HL-60/S4 treated with retinoic acid at 250 ng/mL for 4 days and 3 days (cell line): ENCODE results near the gene POM121C.
"Not testable (repeated sequence)": the region's sequence is repeated elsewhere in the genome, so short reads cannot be mapped to it uniquely, and the experiment has no call there.

Source experiments
- in situ Hi-C: fragments of 300-500 bp; cut with MboI; formaldehyde crosslinking; loops from 2 replicates; pipeline ENCODE4 v1.7.0; 2022; ENCODE audit warnings: low sequenced_read_pairs

The POM121C gene

DNA sequence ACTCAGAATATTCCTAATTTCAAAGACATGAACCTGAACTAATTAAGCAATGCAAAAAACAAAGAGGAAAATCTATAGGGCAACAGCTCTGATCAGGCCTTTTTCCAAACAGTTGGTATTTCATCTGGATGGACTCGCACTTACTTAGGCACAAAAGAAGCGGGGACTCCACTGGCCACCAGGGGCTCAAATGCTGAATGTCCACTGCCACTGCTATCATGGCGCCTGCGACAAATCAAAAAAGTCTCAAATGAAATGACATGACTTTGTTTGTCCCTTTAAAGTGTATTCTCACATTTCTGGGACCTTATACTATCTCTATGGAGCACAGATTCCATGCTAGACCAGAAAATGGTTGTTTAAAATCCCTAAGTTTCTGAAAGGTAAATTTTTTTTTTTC is 47.1 kb downstream of the POM121C start:
- in situ Hi-C loops: not testable (repeated sequence)

DNA sequence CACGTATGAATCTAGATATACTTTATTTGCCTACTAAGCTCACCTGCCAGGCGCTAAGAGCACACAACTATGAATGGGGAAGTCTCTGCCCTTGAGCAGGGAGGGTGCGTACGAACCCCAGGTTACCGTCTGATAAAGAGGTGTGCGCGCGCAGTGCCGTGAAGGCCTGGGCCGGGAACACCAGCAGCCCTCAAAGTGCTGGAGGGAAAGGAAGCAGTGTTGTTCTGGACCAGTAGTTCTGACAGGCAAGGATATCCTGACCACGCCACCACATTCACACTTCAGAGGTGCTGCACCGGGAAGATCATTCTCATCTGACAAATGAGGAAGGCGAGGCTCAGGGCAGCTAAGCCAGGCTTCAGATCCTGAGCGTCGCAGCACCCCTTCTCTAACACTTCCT is 62.6 kb downstream of the POM121C start:
- in situ Hi-C loops: not testable (repeated sequence)

DNA sequence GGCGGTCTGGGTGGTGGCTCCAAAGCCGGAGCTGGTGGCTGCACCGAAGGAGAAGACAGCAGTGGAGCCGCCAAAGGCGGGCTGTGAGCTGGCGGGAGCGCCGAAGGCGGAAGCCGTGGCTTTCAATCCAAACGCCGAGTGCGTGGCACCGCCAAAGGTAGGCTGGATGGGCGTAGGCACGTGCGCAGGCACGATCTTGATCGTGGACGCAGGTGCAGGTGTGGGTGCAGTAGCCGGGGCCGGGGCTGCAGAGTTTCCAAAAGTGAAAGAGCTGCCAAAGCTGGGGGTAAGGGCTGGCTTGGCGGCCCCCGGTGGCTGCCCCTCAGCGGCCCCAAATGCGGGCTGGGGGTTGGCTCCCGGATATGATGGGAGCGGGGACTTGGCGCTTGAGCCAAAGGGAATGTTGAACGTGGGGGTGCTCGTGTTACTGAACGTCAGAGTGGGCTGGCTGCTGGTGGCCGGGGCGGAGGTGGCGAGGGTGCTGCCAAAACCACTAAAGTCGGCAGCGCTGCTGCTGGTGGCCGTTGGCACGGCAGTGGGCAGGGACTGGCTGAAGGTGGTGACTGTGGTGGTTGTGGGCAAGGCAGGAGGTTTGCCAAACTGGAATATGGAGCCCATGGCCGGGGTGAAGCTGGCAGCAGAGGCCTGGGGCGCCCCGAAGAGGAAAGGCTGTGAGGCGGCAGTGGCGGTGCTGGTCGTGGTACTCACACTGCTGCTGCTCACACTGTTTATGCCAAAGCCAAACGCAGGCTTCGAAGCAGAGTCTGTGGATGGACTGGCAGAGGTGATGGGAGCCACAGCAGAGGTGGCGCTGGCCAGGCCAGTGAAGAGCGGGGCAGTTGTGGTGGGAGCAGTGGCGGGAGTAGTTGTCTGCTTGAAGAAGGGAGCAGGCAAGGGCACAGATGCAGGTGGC is 64.0 kb downstream of the POM121C start:
- in situ Hi-C loops: not testable (repeated sequence)

DNA sequence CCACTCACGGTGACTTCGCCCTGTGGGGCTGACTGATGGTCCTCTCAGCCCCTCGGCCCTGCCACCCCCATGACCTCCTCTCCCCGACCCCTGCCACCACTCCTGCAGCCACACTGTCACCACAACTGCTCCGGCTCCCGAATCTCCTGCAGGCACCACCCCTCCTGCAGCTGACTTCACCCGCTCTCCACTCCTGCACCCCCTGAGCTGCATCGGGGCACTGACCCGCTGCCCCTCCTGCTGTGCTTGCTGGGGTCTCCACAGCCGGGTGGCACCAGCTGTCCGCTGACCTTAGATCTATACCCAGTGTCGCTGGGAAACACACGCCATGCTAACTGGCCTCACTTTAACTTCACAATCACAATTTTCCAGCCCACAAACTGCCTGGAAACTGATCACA is 65.9 kb downstream of the POM121C start:
- in situ Hi-C loops: not testable (repeated sequence)

DNA sequence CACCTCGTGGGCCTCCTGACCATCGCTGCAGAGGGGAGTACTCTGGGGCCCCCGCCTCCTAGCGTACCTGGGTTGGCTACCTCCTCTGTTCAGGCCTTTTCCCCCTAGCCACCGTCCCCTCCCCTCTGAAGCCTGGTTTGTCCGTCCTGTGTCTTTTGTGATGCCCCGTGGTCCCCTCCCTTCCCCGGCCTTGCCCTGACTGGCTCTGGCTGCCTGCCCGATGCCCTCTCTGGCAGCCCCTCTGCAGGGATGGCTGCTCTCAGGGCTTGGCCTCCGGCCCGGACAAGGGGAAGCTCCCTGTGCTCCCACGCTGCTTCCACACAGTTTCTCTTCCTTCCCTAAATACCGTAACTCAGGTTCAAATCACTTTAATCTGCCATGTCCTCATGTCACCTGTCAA is 66.4 kb downstream of the POM121C start:
- in situ Hi-C loops: not testable (repeated sequence)

DNA sequence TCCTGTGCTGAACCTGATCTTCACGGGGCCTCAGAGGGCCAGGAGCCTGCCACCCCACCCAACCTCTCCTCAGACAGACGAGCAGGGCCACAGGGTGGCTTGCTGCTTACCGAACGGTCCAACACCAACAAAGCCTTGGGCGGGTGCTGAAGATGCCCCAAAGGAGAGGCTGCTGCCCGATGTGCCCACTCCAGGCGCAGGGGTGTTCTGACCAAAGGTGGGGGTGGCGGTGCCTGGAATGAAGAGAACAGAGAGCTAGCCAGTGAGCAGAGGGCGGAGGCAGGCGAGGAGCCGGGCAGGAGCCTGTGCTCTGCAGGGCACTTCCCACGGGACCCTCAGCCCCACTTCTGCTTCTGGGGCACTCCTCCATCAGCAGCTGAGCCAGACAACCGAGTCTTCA is 66.9 kb downstream of the POM121C start:
- in situ Hi-C loops: not testable (repeated sequence)

DNA sequence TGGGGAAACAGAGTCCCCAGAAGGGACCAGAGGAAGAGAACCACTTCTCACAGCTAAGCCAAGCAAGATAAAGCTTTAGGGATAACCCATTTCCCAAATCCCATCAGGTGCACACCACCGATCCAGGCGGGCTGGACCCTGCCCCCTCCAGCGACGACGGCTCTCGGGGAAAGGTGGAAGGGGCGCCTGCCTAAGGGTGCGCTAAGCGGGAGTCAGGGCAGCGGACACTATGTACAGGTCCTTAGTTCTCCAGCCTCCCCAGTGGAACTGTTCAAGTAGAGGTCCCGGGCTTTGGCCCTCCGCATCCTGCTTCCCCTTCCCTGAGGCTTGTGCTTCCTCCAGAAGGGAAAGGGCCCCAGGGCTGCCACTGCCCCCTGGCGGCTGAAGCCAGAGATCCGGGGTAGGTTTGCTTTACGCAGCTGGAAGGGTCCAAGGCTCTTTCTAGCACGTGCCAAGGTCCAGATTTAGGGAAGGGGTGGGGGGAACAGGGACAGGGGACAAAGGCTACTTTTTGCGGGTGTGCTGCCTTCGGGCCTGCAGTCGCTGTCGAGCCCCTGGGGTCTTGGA is 67.7 kb downstream of the POM121C start:
- in situ Hi-C loops: not testable (repeated sequence)

DNA sequence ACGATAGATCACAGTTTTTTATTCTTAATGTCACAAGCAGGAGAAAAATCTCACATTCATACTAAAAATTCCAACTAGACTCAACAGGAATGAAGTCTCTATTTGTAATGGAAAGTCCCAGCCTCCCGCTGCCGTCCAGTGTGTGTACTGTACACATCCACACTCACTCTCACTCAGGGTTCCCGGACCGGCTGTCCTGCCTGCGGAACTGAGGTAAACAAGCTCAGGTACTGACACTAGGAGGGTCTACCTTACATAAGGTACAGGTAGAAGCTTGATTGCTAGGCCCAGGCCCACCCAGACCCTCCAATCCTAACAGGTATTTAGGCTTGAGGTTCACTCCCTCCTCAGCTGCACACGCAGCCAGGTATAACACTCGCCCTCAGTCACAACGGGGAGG is 69.3 kb downstream of the POM121C start:
- in situ Hi-C loops: not testable (repeated sequence)

DNA sequence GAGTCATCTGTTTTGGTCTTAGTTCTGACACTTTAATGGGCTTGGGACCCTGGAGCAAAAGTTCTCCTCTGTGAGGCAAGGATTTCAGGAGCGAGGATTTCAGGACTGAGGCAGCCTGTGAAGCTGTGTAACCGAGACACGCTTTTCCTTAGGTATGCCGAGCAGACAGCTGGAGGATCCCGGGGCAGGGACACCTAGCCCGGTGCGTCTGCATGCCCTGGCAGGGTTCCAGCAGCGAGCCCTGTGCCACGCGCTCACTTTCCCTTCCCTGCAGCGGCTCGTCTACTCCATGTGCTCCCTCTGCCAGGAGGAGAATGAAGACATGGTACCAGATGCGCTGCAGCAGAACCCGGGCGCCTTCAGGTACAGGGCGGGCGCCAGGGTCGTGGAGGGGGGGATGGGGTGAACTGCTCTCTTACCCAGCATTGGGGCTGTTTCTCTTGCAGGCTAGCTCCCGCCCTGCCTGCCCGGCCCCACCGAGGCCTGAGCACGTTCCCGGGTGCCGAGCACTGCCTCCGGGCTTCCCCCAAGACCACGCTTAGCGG is 70.2 kb downstream of the POM121C start:
- in situ Hi-C loops: not testable (repeated sequence)

DNA sequence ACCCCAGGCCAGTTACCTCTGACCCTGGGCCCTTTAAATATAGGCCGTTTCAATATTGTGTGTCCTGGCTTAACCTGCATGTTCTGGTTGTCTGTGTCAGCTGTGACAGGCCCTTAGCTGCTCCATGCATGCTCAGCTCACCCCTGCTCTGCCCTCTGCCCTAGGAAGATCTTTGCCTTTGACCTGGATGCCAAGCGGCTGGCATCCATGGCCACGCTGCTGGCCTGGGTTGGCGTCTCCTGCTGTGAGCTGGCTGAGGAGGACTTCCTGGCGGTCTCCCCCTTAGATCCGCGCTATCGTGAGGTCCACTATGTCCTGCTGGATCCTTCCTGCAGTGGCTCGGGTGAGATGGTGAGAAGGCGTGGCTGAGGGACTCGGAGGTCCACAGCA is 70.7 kb downstream of the POM121C start:
- in situ Hi-C loops: not testable (repeated sequence)

DNA sequence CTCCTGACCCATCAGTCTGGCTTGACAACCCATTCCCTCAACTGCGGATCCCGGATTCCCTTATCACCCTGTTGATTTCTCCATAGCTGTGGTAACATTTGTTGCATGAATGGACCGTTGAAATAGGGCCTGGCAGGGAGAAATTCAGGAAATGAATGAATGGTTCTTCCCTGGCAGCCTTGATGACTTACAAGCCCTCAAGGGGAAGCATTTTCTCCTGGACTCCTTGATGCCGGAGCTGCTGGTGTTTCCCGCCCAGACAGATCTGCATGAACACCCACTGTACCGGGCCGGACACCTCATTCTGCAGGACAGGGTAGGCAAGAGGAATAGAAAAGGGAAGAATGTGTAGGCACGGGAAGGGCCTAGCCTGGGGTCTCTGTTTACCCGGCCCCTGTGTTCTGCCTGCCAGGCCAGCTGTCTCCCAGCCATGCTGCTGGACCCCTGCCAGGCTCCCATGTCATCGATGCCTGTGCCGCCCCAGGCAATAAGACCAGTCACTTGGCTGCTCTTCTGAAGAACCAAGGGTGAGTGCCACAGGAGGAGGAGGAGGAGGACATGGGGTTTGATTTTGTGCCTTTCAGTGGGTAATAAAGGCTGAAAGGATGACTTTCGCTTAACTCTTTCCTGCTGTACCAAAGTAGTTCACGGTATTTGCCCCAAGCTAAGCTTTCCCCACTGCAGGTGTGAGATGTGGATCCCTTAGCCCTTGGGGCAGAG is 71.2 kb downstream of the POM121C start:
- in situ Hi-C loops: not testable (repeated sequence)

DNA sequence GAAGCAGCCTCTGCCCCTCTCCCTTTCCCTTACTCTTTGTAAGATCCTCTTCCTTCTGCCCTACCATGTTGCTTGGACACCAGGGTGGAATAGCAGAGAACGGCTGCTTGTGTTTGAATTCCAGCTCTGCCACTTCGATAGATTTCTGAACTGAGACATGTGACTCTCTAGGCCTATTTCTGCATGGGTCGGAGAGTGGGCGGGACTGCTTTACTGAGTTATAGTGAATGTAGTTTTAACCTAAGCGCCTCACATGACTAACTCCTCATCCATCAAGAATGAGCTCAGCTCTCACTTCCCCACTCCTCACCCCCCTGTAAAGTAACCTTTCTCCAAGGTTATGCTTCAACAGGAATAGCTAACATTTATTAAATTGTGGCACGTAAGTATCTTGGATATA is 71.9 kb downstream of the POM121C start:
- in situ Hi-C loops: not testable (repeated sequence)

DNA sequence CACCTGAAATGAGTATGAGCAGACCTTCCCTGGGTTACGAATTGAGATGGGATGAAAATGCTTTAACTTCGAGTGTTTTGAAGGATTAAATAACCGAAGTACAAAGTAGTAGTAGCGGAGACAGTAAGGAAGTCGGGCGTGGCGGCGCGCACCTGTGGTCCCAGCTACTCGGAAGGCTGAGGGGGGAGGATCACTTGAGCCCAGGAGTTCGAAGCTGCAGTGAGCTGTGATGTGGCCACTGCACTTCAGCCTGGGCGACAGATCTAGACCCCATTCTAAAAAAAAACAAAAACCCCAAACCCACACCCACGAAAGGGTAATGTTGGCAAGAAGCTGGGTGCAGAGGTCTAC is 75.3 kb downstream of the POM121C start:
- in situ Hi-C loops: not testable (repeated sequence)

DNA sequence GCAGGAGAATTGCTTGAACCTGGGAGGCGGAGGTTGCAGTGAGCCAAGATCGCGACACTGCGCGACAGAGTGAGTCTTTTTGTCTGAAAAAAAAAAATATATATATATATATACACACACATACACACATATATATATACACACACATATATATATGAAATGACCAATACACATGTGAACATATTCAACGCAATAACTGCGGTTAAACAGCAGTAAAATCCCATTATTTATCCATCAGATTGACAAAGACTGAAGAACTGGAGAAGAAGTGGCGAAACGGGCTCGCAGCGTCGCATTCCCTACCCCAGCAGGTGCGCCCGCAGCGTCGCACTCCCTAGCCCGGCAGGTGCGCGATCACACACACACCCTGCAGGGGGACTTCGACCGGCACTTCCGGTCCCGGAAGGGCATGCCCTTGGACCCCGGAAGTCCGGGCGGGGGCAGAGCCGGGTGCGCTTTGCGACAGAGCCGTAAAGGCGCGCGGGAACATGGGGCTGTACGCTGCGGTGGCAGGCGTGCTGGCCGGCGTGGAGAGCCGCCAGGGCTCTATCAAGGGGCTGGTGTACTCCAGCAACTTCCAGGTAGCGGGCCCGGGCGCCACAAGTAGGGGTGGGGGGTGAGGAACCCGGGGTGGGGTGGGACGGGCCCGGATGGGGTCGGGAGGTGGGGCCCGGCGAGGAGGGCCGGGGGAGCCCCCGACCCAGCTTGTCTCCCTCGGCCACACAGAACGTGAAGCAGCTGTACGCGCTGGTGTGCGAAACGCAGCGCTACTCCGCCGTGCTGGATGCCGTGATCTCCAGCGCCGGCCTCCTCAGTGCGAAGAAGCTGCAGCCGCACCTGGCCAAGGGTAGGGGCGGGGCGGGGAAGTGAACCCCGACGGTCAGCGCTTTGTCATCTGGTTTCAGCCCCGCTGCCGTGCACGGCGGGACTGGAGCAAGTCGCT is 75.9 kb downstream of the POM121C start:
- in situ Hi-C loops: not testable (repeated sequence)

DNA sequence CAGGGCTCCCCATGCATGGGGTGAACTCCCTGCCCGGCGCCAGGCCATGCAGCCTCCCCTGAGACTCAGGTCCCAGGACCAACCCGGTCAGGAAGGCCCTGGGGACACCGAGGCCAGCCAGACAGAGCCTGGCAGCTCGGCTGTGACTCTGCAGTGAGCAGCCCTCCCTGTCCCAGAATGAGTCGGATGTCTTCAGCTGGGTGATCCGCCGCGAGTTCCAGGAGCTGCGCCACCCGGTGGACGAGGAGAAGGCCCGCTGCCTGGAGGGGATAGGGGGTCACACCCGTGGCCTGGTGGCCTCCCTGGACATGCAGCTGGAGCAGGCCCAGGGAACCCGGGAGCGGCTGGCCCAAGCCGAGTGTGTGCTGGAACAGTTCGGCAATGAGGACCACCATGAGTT is 81.4 kb downstream of the POM121C start:
- in situ Hi-C loops: not testable (repeated sequence)

DNA sequence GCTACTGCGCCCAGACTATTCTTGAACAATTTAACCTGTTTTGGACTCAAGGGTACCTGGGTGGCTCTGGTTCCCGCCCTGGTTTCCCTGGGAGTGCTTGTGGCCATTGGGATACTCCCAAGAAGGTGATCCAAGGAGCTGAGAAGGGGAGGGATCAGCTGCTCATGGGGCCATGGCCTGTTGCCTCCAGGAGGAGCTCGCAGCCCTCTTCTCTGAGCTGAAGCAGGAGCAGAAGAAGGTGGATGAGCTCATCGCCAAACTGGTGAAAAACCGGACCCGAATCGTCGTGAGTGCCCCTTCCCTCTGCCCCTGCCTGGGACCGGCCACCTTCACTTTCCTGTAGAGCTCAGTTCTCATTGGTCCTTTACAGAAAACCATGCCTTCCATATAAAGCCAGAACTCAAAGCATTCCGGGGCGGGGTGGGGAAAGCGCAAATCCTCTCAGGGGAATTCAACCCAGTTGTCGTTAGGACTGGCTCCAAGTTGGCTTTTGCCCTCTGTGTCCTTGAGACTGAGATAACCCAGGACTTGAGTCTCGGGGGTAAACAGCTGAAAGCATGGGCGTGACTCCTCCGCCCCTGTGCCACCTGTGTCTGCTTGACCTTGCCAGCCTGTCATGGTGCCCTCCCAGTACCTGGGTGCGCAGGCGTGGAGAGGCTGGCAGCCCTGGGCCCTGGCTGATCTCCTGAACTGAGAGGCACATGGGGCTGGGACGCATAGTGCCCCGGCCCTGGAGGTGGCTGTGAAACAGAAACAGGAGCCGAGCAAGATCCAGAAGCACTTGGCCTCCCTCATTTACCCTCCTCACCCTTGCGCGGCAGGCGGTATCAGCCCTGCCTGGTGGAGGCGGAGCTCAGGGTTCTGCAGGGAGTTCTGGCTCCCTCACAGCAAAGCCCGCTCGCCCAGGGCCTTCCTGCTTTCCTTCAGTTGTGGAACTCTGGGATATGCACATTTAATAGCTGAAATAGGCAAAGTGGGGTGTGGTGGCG is 82.3 kb downstream of the POM121C start:
- in situ Hi-C loops: not testable (repeated sequence)

DNA sequence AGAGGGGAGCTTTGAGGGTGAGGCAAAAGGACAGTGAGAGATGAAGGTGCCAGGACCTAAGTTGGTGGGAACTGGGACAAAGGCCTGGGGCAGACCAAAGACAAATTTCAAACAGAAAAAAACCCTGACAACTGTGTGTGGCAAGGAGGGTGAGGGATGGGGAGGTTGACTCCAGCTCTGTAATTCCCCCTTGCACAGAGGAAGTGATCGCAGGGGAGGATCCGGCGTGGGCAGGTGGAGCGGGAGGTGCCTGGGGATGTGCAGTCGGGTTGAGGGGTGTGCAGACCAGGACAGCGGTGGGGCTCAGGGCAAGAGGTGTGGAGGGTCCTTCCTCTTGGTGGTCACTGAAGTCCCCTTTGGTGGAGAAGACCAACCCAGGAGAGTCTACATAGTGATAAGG is 85.5 kb downstream of the POM121C start:
- in situ Hi-C loops: not testable (repeated sequence)

DNA sequence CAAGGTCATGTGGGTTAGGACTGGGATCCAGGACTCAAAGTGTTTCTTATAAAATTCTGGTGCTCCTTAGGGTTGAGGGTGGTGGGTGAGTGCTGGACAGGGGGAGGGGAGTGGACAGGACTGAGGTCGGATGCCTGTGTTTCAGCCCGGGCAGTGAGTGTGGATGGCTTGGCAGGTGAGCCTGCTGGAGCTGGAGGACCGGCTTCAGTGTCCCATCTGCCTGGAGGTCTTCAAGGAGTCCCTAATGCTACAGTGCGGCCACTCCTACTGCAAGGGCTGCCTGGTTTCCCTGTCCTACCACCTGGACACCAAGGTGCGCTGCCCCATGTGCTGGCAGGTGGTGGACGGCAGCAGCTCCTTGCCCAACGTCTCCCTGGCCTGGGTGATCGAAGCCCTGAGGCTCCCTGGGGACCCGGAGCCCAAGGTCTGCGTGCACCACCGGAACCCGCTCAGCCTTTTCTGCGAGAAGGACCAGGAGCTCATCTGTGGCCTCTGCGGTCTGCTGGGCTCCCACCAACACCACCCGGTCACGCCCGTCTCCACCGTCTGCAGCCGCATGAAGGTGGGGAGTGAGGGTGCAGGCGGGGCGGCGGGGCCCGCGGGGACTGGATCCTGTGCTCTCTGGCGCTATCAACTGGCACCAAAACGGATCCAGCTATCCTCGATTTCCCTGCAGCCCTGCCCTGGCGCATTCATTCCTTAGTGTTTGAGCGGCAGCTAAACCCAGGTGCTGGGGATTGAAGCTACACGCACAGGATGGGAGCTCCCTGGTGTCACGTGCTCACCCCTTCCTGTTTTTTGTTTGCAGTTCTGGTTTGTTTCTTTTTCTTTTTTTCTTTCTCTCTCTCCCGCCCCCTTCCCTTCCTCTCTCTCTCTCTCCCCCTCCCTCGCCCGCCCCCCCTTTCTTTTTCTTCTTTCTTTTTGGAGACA is 87.1 kb downstream of the POM121C start:
- in situ Hi-C loops: not testable (repeated sequence)
